Hair follicular keratinocyte (primary cell): ENCODE results near the gene SPOCK1. TPM values are rescaled to one million over a fixed set of nuclear protein-coding genes. Genes with fewer than 3 reads are reported as not detected.

Experiments used
- total RNA-seq: library from RNA; depleted of rRNA; stranded (reverse); fragments of >200 nt; gene quantifications from 2 replicates; pipeline ENCODE4 v1.2.3, GENCODE V29; 2015

Gene SPOCK1
- 8.2 and 30.3 TPM in 2 replicates for total RNA-seq

GRCh38 chr5:137498736-137499505 is at the start of gene SPOCK1:
SPOCK1 (minus strand) TSS chr5:137499326.

Other genes starting within 250 kb of the SPOCK1 start
- gene KLHL3, start 236.8 kb upstream of the SPOCK1 start, total RNA-seq: 0.68 and 0.78 TPM in 2 replicates